ENCODE results near the gene HINFP.

The HINFP gene

DNA sequence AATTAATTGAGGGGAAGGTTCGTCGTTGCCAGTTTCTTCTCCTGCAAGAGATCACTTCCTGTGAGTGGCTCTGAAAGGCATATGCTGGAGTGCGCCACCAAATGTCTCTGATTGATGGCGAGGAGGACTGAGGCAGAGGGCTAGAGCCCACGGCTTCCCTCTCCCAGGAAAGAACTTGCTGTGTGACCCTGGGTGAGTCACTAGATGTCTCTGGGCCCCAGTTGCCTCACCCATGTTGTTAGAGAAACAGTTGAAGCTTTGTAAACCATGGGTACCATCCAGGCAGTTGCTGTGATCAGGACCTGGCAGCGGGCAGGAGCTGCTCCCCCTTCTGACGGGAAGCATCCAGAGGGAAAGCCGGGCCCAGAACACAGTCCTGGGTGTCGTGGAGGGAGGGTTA lies 30.7 kb downstream of the HINFP start:
- no peak for FAIRE-seq
- TF ChIP-seq, protein P1, sequence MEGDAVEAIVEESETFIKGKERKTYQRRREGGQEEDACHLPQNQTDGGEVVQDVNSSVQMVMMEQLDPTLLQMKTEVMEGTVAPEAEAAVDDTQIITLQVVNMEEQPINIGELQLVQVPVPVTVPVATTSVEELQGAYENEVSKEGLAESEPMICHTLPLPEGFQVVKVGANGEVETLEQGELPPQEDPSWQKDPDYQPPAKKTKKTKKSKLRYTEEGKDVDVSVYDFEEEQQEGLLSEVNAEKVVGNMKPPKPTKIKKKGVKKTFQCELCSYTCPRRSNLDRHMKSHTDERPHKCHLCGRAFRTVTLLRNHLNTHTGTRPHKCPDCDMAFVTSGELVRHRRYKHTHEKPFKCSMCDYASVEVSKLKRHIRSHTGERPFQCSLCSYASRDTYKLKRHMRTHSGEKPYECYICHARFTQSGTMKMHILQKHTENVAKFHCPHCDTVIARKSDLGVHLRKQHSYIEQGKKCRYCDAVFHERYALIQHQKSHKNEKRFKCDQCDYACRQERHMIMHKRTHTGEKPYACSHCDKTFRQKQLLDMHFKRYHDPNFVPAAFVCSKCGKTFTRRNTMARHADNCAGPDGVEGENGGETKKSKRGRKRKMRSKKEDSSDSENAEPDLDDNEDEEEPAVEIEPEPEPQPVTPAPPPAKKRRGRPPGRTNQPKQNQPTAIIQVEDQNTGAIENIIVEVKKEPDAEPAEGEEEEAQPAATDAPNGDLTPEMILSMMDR (IDR thresholded peaks at IDR 0.05; ENCODE audit: insufficient read depth, missing control alignments): no peak
- DNase-seq (ENCODE audit: insufficient read length, low spot score): no peak

DNA sequence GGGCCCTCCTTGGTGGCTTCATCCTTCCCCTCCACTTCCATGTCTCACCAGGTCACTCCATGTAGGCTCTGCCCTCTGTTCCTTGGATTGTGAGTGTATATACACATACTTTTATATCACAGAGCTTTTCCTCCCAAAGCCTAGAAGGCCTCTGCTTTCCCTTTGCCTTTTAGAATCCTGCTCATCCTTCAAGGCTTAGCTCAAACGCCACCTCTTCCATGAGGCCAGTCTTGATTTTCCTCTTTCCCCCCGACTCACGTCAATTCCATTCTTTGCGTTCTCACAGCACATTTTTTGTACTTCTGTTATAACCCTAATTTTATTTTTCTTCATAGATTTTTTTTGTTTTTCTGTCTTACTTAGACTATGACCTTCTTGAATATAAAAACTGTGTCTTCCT lies 31.2 kb downstream of the HINFP start:
- FAIRE-seq: no peak
- DNase-seq (ENCODE audit: insufficient read length, low spot score): no peak
- TF ChIP-seq, protein P1 (IDR thresholded peaks at IDR 0.05; ENCODE audit: insufficient read depth, missing control alignments): no peak

DNA sequence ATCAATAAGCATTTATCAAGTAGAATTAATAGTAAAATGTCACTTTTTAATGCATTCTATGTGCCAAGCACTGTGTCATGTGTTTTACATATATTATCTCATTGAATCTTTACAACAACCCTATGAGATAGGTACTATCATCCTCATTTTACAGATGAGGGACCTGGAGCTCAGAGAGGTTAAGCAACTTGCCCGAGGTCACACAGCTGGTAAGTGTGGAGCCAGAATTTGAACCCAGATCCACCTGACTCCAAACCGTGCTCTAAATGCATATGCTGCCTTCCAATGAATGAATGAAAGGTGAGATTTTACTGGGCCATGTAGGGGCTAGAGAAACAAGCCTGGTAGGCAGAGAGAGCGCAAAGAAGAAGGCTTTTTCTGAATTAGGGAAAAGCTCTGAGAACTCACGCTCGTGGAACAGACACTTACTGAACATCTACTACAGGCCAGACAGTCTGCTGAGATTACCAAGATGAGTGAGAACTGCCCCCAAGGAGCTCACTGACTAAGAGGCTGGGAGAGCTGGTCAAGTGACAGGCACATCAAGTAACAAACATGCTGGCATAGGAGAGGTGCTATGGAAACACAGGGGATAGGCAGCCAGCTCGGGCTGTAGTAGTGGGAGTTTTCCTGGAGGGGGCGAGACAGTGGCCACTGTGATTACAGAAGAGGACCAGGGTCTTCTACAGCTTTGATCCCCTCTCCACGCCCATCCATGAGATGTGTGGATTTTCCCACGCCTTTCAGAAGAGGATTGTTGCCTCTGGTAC lies 31.9 kb downstream of the HINFP start:
- DNase-seq (ENCODE audit: insufficient read length, low spot score) (no peak), FAIRE-seq (no peak)
- TF ChIP-seq, protein P1 (IDR thresholded peaks at IDR 0.05; ENCODE audit: insufficient read depth, missing control alignments): no peak

DNA sequence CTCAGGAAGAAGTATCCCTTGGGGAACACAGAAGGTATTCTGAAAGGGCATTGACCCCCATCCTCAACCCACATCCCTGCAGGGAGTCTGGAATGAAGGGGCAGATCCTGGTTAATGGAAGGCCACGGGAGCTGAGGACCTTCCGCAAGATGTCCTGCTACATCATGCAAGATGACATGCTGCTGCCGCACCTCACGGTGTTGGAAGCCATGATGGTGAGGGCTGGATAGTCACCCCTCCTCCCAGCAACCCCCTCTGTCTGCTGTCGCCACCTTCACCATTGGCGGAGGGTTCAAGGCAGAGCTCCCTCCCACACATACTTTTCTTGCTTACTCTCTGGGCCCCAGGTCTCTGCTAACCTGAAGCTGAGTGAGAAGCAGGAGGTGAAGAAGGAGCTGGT lies 32.8 kb downstream of the HINFP start:
- DNase-seq (ENCODE audit: insufficient read length, low spot score): no peak
- no peak for FAIRE-seq
- TF ChIP-seq, protein P1 (IDR thresholded peaks at IDR 0.05; ENCODE audit: insufficient read depth, missing control alignments): no peak

DNA sequence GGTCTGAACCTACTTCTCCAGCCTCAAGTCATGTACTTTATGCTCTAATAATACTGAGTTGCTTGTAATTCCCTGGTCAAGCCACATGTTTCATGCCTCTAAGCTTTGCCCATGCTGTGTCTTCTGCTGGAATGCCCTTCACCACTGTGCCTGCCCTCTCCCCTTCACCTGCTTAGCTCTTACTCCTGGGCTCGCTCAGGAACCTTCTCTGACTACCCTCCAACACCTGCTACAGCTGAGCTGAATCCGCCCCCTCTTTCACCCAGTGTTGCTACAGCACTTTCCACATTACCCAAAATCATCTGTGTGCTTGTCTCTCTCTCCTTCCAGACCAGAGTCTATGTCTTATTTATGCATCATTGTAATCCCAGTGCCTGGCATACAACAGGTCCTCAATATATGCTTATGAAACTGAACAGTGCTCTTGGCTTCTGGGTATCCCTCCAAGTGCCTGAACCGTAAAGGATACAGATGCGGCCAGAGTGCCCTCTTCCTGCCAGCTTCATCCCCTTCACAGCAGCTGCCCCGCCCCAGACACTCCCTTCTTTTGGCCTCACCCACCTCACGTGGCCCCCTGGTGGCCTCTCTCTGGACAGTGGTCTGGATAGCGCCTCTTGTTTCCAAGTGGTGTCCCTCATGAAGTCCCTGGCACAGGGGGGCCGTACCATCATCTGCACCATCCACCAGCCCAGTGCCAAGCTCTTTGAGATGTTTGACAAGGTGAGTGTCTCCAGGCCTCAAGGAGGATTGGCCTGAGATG lies 34.5 kb downstream of the HINFP start:
- TF ChIP-seq, protein P1 (IDR thresholded peaks at IDR 0.05; ENCODE audit: insufficient read depth, missing control alignments): no peak
- no peak for FAIRE-seq
- DNase-seq (ENCODE audit: insufficient read length, low spot score): no peak

DNA sequence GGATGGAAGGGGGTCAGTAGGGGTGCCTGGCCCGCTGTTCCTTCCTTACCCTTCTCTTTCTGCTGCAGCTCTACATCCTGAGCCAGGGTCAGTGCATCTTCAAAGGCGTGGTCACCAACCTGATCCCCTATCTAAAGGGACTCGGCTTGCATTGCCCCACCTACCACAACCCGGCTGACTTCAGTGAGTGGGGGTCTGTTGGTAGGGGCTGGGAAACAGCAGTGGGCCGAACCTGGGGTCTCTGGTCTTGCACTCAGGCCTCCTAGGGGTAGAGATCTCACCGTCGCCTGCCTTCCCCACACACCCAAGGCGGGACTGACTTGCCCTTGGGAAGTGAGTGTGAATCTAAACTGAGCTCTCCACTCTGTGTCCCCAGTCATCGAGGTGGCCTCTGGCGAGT lies 35.1 kb downstream of the HINFP start:
- FAIRE-seq (no peak), DNase-seq (ENCODE audit: insufficient read length, low spot score) (no peak)
- TF ChIP-seq, protein P1 (IDR thresholded peaks at IDR 0.05; ENCODE audit: insufficient read depth, missing control alignments): no peak

DNA sequence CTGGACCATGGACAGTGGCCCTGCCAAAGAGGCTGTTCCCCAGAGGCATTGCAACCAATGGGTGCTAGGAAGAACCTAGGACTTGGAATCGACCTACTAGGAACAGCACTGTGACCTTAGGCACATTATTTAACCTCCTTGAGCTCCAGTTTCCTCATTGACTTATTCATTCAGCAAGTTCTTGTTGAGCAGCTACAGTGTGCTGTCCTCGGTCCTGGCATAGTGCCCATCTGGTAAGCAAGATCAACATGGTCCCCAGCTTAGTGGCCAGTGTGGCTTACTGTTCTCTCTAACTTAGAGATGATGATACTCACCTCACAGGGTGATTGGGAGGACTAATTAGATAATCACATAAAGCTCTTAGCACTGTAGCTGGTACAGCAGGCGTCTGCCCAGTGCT lies 35.7 kb downstream of the HINFP start:
- FAIRE-seq: peak; percentile 94

More for the DNA sequence above, 35.7 kb downstream of the HINFP start:
- DNase-seq (ENCODE audit: insufficient read length, low spot score): peak; percentile 98
- TF ChIP-seq, protein P1 (IDR thresholded peaks at IDR 0.05; ENCODE audit: insufficient read depth, missing control alignments): no peak

Data from D721Med (cell line).